AG09309 (cell line): ENCODE data around the gene TFG.

Experiments used
- DNase-seq: peaks from one replicate; pipeline ENCODE4 v3.0.0-alpha.2; 2010; ENCODE audit warnings: low read depth
- H3K4me3 ChIP-seq: 2 replicates; pipeline ENCODE4 v1.5.1; 2011; ENCODE audit warnings: mild to moderate bottlenecking, low read depth, low read length, moderate library complexity; ENCODE audit not compliant: control insufficient read depth
- TF ChIP-seq, protein P1 (sequence below): IDR thresholded peaks from 2 replicates; pipeline ENCODE4 v1.5.1; 2011; ENCODE audit warnings: mild to moderate bottlenecking, low read depth, low read length, inconsistent platforms; ENCODE audit not compliant: insufficient read depth, control insufficient read depth; ENCODE audit errors: missing control alignments

The TFG gene

DNA sequence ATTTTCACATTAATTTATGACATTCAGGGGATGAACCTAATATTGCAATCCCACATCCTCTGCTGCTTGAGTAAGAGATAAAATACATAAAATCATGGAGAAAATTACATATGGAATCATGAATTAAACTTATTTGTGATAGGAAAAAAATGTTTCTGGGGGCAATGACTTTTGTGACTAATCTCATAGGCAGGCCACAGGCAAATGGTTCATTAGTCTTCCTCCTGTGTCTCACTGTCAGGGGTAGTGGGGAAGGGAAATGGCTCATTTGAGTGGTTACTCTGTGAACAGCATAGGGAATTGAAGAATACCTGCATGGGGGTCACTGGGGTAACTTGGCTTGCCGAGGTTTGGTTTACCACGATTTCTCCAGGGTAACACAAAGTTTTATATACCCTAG lies 72.0 kb downstream of the TFG start:
- H3K4me3 ChIP-seq = no peak overlapping the region
- DNase-seq = no peak
- TF ChIP-seq, protein P1, sequence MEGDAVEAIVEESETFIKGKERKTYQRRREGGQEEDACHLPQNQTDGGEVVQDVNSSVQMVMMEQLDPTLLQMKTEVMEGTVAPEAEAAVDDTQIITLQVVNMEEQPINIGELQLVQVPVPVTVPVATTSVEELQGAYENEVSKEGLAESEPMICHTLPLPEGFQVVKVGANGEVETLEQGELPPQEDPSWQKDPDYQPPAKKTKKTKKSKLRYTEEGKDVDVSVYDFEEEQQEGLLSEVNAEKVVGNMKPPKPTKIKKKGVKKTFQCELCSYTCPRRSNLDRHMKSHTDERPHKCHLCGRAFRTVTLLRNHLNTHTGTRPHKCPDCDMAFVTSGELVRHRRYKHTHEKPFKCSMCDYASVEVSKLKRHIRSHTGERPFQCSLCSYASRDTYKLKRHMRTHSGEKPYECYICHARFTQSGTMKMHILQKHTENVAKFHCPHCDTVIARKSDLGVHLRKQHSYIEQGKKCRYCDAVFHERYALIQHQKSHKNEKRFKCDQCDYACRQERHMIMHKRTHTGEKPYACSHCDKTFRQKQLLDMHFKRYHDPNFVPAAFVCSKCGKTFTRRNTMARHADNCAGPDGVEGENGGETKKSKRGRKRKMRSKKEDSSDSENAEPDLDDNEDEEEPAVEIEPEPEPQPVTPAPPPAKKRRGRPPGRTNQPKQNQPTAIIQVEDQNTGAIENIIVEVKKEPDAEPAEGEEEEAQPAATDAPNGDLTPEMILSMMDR = no peak

DNA sequence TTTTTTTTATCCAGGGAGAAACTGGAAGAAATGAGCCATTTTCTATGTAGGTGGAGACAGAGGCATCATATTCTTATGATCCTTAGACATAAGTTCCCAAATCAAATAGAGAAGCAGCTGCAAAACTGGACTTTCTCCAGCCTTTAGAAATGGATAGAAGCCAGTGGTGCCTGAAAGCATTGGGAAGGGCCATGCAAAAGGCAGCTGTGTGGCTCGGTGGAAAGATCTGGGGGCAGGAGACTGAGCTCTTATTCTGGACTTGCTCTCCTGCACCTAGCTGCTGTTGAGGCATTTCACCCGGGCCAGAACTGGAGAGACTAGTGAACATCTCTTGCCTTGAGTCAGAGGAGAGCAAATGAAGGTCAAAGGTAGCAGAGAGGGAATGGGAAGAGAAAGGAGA lies 73.1 kb downstream of the TFG start:
- TF ChIP-seq, protein P1 = no peak
- H3K4me3 ChIP-seq = no peak overlapping the region
- no peak for DNase-seq

DNA sequence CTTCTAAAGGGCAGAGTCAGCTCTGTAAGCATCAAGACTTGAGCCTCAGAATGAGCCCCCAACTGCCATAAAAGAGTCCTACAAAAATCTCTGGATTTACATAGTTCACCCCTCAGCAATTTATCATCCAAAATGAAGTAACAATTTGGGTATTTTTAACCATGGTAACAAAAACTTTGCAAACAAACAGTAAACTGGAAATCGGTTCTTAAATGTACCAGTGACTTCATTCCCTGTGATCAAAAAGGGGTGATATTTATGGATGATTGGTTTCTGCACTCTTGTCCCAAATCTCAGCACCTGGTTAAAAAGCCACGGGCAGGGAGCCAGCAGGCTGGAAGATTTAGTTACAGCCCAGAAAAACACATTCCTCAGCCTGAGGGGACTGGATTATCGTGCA lies 73.6 kb downstream of the TFG start:
- TF ChIP-seq, protein P1 = no peak
- no peak for DNase-seq
- H3K4me3 ChIP-seq = no peak overlapping the region

DNA sequence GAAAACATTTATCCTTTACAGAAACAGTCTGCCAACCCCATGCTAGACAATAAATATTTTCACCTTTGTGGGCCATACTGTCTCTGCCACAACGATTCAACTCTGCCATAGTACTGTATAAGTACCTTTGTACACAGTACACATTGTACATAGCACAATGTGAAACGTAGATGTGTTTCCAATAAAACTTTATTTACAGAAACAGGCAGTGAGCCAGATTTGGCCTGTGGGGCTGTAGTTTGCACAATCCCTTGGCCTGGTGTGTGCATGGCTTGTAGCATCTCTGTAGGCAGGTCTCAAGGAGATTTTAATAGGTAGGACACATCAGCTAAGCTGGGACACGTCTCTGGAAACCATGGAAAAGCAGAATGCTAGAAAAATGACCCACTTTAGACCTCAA lies 74.3 kb downstream of the TFG start:
- H3K4me3 ChIP-seq = no peak overlapping the region
- TF ChIP-seq, protein P1 = no peak
- no peak for DNase-seq

DNA sequence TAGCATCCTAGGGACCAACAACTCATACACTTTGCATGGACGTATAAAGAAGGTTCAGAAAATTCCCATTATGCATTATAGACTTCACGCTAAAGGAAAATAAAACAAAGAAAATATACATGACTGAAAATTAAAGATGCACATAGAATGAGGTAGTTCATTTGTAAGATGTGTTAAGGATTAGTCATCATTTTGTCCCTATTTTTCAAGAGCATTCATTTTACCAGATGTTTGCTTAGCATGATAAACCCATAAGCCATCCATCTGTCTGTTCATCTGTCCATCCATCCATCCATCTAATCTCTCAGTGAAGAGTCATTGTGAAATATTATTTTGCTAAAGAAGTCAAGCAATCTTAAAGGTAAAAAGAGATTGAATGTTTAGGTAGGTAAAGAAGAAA lies 80.3 kb downstream of the TFG start:
- H3K4me3 ChIP-seq = no peak overlapping the region
- TF ChIP-seq, protein P1 = no peak
- no peak for DNase-seq

DNA sequence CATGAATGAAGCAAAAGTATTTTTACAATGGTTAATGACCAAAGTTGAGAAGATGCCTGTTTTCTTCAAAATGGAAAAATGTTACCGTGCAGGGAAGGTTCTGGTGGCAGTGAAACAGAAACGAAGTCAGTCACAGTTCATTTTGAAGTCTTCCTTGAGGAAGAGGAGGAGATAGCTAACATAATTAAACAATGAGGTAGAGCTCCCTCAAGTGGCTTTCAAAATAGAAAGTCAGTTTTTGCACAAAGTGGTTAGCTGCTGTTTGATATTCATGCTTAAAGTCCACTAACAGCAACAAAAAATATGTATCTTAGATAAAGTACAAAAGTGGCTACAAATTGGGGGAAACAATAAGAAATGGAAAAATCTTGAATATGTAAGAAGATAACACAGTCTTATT lies 87.3 kb downstream of the TFG start:
- H3K4me3 ChIP-seq = no peak overlapping the region
- DNase-seq = no peak
- TF ChIP-seq, protein P1 = peak; percentile 41

DNA sequence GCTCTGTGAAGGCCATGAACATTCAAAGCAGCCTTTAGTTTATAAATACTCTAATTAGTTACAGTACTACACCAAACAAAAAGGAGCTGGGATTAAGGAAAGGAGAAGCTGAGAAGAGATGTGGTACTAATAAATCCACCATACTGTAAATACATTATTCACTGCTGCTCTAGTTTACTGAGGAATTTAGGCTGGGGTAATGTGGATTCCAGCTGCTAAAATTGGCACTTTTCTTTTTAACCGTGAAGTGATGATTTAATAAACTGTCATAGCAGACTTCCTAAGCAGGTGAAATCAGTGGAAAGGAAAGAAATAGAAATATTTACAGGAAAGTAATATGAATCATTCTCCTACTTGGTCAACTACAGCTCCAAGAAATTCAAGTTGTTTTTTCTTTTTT lies 88.7 kb downstream of the TFG start:
- DNase-seq = no peak
- no peak overlapping the region for H3K4me3 ChIP-seq
- TF ChIP-seq, protein P1 = no peak
